Spleen (tissue), 11 donors: ENCODE measurements around the gene LANCL3. TPM values are rescaled to one million over a fixed set of nuclear protein-coding genes. Genes with fewer than 3 reads are reported as not detected.
"Not testable (repeated sequence)": the region's sequence is repeated elsewhere in the genome, so short reads cannot be mapped to it uniquely, and the experiment has no call there.

Experiments used
- DNase-seq: peaks from one replicate; pipeline ENCODE4 v3.0.0-alpha.2; 2020
- H3K27ac ChIP-seq, 8 donors: fragments of 200-600 bp; sonication (generic) in 7 of 8; 1 replicate in 4 of 8; 2 replicates in 4 of 8; pipeline versions ENCODE4 v1.5.0 to v1.8.0; 2016 to 2021; ENCODE audit warnings: inconsistent platforms in 4 of 8, mild to moderate bottlenecking in 4 of 8, moderate library complexity in 1 of 8
- H3K27me3 ChIP-seq, 7 donors: fragments of 200-600 bp; sonication (generic) in 6 of 7; replicated peaks in 1 of 7; 1 replicate in 4 of 7; 2 replicates in 3 of 7; pipeline versions ENCODE4 v1.5.0 to v1.8.0; 2016 to 2021; ENCODE audit warnings: inconsistent platforms in 3 of 7, mild to moderate bottlenecking in 1 of 7
- H3K36me3 ChIP-seq, 6 donors: fragments of 200-600 bp; sonication (generic) in 5 of 6; 1 replicate in 4 of 6; 2 replicates in 2 of 6; pipeline versions ENCODE4 v1.5.0 to v1.8.0; 2016 to 2021; ENCODE audit warnings: inconsistent platforms in 2 of 6
- H3K4me1 ChIP-seq, 6 donors: fragments of 200-600 bp; sonication (generic) in 5 of 6; 1 replicate in 3 of 6; 2 replicates in 3 of 6; pipeline versions ENCODE4 v1.5.0 to v1.8.0; 2016 to 2021; ENCODE audit warnings: inconsistent platforms in 3 of 6
- H3K4me3 ChIP-seq, 8 donors: fragments of 200-600 bp; sonication (generic) in 7 of 8; 1 replicate in 4 of 8; 2 replicates in 4 of 8; pipeline versions ENCODE4 v1.5.0 to v1.8.0; 2016 to 2021; ENCODE audit warnings: inconsistent platforms in 4 of 8, mild to moderate bottlenecking in 4 of 8, moderate library complexity in 2 of 8
- H3K9me3 ChIP-seq, 8 donors: fragments of 200-600 bp; sonication (generic) in 7 of 8; 1 replicate in 4 of 8; 2 replicates in 4 of 8; pipeline versions ENCODE4 v1.5.0 to v1.8.0; 2016 to 2021; ENCODE audit warnings: inconsistent platforms in 4 of 8
- POLR2A ChIP-seq, 3 donors: fragments of 450-650 bp; IDR thresholded peaks; one replicate each; pipeline ENCODE4 v1.5.1; 2017; ENCODE audit warnings: antibody characterized with exemption in 3 of 3, mild to moderate bottlenecking in 1 of 3
- POLR2AphosphoS5 ChIP-seq, 3 donors: sonication (generic); formaldehyde crosslinking; IDR thresholded peaks; one replicate each; pipeline ENCODE4 v1.5.1; 2017; ENCODE audit warnings: antibody characterized with exemption in 3 of 3
- WGBS, 5 donors: extraction: QIAGEN DNeasy Blood & Tissue Kit in 3 of 5; methylation state at CpG; one replicate each; pipeline versions ENCODE4 v1.1.5 to v1.1.7; 2013 to 2018; 5-methylcytosine and 5-hydroxymethylcytosine counted together
- intact Hi-C: fragments of 100-400 bp; cut with DNase I; formaldehyde crosslinking; loops from one replicate; pipeline ENCODE4 v1.15.0; 2023; ENCODE audit warnings: low total_unique reads
- polyA plus RNA-seq, 3 donors: library from polyadenylated mRNA; stranded (reverse); fragments of 200-250 nt; gene quantifications; one replicate each; pipeline ENCODE4 v1.2.1, GENCODE V29; 2013
- total RNA-seq, 7 donors: library from RNA; depleted of rRNA in 3 of 7; stranded (reverse); fragments of >200 nt in 3 of 7; fragmentation: NEBNext Ultra II Directional in 4 of 7; extraction: Animal tissue kit (Norgen Biotek cat#: 25700) in 4 of 7; gene quantifications; one replicate each; pipeline versions ENCODE4 v1.1.0 to v1.2.1, GENCODE V29; 2016 to 2021
- TF ChIP-seq, protein P1 (sequence below), 11 experiments: fragments of 200-600 bp in 7 of 11; fragments of 450-650 bp in 4 of 11; sonication (generic) in 4 of 11; IDR thresholded peaks in 8 of 11; conservative IDR thresholded peaks in 3 of 11; 1 replicate in 7 of 11; 2 replicates in 4 of 11; pipeline versions ENCODE4 v1.4.0 to v1.8.0; 2016 to 2021; ENCODE audit warnings: antibody characterized with exemption in 11 of 11, inconsistent platforms in 4 of 11, mild to moderate bottlenecking in 1 of 11
- donor health status: healthy with polysubstance abuse.
- donor health status: DM: no; HTN: no; CAD: no; lungs with moderate emphysema.
- donor health status: DM: no; HTN: no; CAD: no.
- donor health status: Bipolar disorder and iron deficiency.
- donor health status: healthy.
- donor health status: DM: no; HTN: no; CAD: no.
- donor health status: DM: yes; HTN: yes; CAD: no.

The LANCL3 gene
- total and polyA plus RNA-seq, 10 donors = under 0.01 to 0.88 (median 0.52) TPM

GRCh38 chrX:37646254-37646653 lies 74.8 kb downstream of the LANCL3 start:
- H3K27me3 ChIP-seq = no peaks in the 10 kb centered on the region
- no peaks in the 10 kb centered on the region for H3K4me1 ChIP-seq
- H3K36me3 ChIP-seq = no peaks in the 10 kb centered on the region
- H3K27ac ChIP-seq = no peak overlapping the region
- no peak for TF ChIP-seq POLR2A (IDR thresholded peaks at IDR 0.05)
- TF ChIP-seq, protein P1, sequence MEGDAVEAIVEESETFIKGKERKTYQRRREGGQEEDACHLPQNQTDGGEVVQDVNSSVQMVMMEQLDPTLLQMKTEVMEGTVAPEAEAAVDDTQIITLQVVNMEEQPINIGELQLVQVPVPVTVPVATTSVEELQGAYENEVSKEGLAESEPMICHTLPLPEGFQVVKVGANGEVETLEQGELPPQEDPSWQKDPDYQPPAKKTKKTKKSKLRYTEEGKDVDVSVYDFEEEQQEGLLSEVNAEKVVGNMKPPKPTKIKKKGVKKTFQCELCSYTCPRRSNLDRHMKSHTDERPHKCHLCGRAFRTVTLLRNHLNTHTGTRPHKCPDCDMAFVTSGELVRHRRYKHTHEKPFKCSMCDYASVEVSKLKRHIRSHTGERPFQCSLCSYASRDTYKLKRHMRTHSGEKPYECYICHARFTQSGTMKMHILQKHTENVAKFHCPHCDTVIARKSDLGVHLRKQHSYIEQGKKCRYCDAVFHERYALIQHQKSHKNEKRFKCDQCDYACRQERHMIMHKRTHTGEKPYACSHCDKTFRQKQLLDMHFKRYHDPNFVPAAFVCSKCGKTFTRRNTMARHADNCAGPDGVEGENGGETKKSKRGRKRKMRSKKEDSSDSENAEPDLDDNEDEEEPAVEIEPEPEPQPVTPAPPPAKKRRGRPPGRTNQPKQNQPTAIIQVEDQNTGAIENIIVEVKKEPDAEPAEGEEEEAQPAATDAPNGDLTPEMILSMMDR (IDR thresholded peaks at IDR 0.05 in 8 of 11, conservative IDR thresholded peaks at IDR 0.05 in 3 of 11) = peak in 1 of 11 experiments; percentile 20
- no peak for DNase-seq
- no peak overlapping the region for H3K4me3 ChIP-seq
- H3K9me3 ChIP-seq = peaks cover 0 to 4% (median 0%) of the 10 kb centered on the region in 8 donors
- intact Hi-C loops = no loop called here

- WGBS, 5 donors = 76 to 93% (median 91%) methylated on average over 2 of the region's 2 CpGs
- DNase-seq, H3K9me3 ChIP-seq, H3K4me1 ChIP-seq, H3K27ac ChIP-seq, H3K4me3 ChIP-seq, H3K27me3 ChIP-seq, intact Hi-C loops, H3K36me3 ChIP-seq: not testable (repeated sequence)
These were observed 79.4 kb downstream of the LANCL3 start for GRCh38 chrX:37650879-37651278.

- peaks cover 0 to 3% (median 0%) of the 10 kb centered on the region in 7 donors for H3K27me3 ChIP-seq
- H3K4me3 ChIP-seq = no peak overlapping the region
- intact Hi-C loops = no loop called here
- no peak overlapping the region for H3K27ac ChIP-seq
- DNase-seq = no peak
- TF ChIP-seq, protein P1 (IDR thresholded peaks at IDR 0.05 in 8 of 11, conservative IDR thresholded peaks at IDR 0.05 in 3 of 11) = no peak
- TF ChIP-seq POLR2AphosphoS5 (IDR thresholded peaks at IDR 0.05) (no peak), POLR2A (IDR thresholded peaks at IDR 0.05) (no peak)
- no peaks in the 10 kb centered on the region for H3K36me3 ChIP-seq
- peaks cover 0 to 4% (median 0%) of the 10 kb centered on the region in 8 donors for H3K9me3 ChIP-seq
- 50 to 94% (median 71%) methylated on average over 1 of the region's 1 CpG for WGBS, 5 donors
- H3K4me1 ChIP-seq = no peaks in the 10 kb centered on the region
These were observed 80.5 kb downstream of the LANCL3 start for GRCh38 chrX:37651921-37652452.

GRCh38 chrX:37652589-37653231 lies 81.2 kb downstream of the LANCL3 start:
- TF ChIP-seq, protein P1 (IDR thresholded peaks at IDR 0.05 in 8 of 11, conservative IDR thresholded peaks at IDR 0.05 in 3 of 11) = no peak
- TF ChIP-seq POLR2A (IDR thresholded peaks at IDR 0.05) (no peak), POLR2AphosphoS5 (IDR thresholded peaks at IDR 0.05) (no peak)
- Histone ChIP-seq H3K27me3 (peaks cover 0 to 3% (median 0%) of the 10 kb centered on the region in 7 donors), H3K36me3 (no peaks in the 10 kb centered on the region), H3K27ac (no peak overlapping the region), H3K9me3 (peaks cover 0 to 4% (median 0%) of the 10 kb centered on the region in 8 donors), H3K4me3 (no peak overlapping the region), H3K4me1 (no peaks in the 10 kb centered on the region)
- 79 to 95% (median 87%) methylated on average over 8 of the region's 8 CpGs for WGBS, 5 donors
- no peak for DNase-seq
- intact Hi-C loops = no loop called here
